Coronary artery (tissue), 2 donors: ENCODE measurements around the gene ZNF350.

Source experiments
- DNase-seq: peaks from one replicate; pipeline ENCODE4 v3.0.0-alpha.2; 2017; ENCODE audit warnings: low spot score
- H3K27ac ChIP-seq, 2 donors: fragments of 200-600 bp; sonication (generic); one replicate each; pipeline ENCODE4 v1.5.1; 2016 to 2019
- H3K4me3 ChIP-seq: fragments of 200-600 bp; sonication (generic); 2 replicates; pipeline ENCODE4 v1.5.1; 2016; ENCODE audit warnings: mild to moderate bottlenecking, moderate library complexity
- CTCF ChIP-seq: fragments of 200-600 bp; sonication (generic); IDR thresholded peaks from one replicate; pipeline ENCODE4 v1.5.1; 2019; ENCODE audit warnings: antibody characterized with exemption

ZNF350 gene

DNA sequence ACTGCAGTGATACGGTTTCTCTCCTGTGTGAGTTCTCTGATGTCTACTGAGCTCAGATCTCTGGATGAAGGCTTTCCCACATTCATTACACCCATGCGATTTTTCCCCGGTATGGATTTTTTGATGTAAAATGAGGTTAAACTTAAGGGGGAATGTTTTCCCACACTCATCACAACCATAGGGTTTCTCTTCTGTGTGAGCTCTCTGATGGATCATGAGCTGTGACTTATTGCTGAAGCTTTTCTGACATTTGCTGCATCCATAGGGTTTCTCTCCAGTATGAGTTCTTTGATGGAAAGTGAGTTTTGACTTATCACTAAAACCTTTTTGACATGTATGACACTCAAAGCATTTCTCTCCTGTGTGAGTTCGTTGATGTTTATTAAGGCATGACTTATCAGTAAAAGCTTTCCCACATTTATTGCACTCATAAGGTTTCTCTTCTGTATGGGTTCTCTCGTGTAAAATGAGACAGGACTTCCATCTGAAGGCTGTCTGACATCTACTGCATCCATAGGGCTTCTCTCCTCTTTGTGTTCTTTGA, 71.2 kb downstream of the ZNF350 start:
- Histone ChIP-seq H3K4me3 (no peak overlapping the region), H3K27ac (no peak overlapping the region)
- DNase-seq: no peak
- TF ChIP-seq CTCF: no peak
